Measurements from ENCODE around the gene EPS15. TPM values are rescaled to one million over a fixed set of nuclear protein-coding genes. Genes with fewer than 3 reads are reported as not detected.
"Not testable (repeated sequence)": the region's sequence is repeated elsewhere in the genome, so short reads cannot be mapped to it uniquely, and the experiment has no call there.

EPS15 gene
- total RNA-seq, 1 experiment from 2014 or later = 26.6 TPM

DNA sequence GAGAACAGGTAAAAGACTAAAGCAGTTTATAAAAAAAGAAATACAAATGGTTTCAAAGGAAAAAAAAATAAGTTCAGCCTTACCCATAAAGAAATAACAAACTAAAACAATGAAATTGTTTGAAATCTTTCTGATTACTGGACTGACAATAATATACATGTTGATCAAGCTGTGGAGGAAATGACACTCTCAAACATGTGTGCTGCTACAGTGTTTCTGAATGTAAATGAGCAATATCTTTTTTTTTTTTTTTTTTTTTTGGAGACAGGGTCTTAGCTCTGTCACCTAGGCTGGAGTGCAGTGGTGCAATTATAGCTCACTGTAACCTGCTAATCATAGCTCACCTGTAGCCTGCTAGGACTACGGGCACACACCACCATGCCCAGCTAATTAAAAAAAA is 6.5 kb downstream of the EPS15 start:
- H3K27me3 ChIP-seq (ENCODE audit: control insufficient read depth, insufficient read depth, low read length) = no peaks in the 10 kb centered on the region
- DNase-seq = no peak
- H3K36me3 ChIP-seq (replicated peaks; ENCODE audit: control insufficient read depth, insufficient read depth, low read length) = no peaks in the 10 kb centered on the region
- no peak overlapping the region for H3K4me3 ChIP-seq (ENCODE audit: insufficient read depth, low read depth, low read length)

DNA sequence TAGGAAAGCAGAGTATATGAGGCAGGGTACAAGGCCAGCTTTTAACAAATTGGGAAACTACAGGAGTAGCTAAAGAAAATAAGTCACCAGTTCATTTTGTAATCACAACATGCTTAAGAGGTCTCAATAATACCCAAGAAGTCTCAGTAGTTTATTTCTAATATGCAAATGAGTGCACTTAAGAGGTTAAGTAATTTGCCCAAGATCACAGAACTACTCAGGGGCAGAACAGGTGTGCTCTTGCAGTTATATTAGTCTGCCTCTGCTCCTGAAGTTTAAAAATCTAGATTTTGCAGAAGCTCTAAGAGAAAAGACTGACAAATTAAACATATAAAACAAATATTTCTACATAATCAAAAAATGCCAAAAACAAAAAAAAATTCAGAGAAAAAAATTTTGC is 6.9 kb downstream of the EPS15 start:
- Histone ChIP-seq H3K4me3 (ENCODE audit: insufficient read depth, low read depth, low read length) (no peak overlapping the region), H3K27me3 (ENCODE audit: control insufficient read depth, insufficient read depth, low read length) (no peaks in the 10 kb centered on the region), H3K36me3 (replicated peaks; ENCODE audit: control insufficient read depth, insufficient read depth, low read length) (no peaks in the 10 kb centered on the region)
- DNase-seq = no peak

DNA sequence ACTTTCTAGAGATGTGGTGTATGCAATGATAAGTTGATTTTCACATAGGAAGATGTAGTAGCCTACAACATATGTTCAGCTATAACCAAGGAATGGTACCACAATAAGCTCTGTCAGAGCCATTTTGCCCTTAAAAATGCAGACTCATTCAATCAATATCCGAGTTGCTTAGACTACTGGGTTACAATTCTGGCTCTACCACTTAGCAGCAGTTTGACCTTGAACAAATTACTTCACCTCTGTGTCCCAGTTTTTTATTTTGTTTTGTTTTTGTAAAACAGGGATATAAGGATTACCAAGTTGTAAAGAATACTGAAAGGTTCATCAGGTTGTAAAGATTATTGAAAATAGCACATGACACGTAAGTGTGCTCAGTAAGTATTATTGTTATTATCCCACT is 9.3 kb downstream of the EPS15 start:
- DNase-seq = no peak
- no peaks in the 10 kb centered on the region for H3K27me3 ChIP-seq (ENCODE audit: control insufficient read depth, insufficient read depth, low read length)
- H3K4me3 ChIP-seq (ENCODE audit: insufficient read depth, low read depth, low read length) = no peak overlapping the region
- no peaks in the 10 kb centered on the region for H3K36me3 ChIP-seq (replicated peaks; ENCODE audit: control insufficient read depth, insufficient read depth, low read length)

DNA sequence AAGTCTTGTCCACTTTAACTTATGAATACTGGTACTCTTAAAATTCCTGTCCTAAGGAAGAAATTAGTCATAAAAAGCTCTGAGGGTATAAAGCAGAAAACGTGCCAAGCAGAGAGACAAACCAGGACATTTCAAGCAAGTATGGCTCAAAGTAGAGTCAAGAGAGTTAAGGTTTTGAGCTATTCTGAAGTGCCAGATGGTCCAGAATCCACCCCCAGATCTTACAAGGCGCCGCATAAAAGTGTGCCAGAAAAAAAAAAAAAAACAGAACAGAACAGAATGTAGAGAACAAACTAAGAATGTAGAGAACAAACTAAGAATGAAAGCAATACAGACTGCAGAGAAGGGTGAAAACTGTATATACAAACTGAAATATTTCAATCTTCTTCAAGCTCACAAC is 12.5 kb downstream of the EPS15 start:
- DNase-seq = no peak
- H3K27me3 ChIP-seq (ENCODE audit: control insufficient read depth, insufficient read depth, low read length) = no peaks in the 10 kb centered on the region
- no peaks in the 10 kb centered on the region for H3K36me3 ChIP-seq (replicated peaks; ENCODE audit: control insufficient read depth, insufficient read depth, low read length)
- H3K4me3 ChIP-seq (ENCODE audit: insufficient read depth, low read depth, low read length) = no peak overlapping the region

DNA sequence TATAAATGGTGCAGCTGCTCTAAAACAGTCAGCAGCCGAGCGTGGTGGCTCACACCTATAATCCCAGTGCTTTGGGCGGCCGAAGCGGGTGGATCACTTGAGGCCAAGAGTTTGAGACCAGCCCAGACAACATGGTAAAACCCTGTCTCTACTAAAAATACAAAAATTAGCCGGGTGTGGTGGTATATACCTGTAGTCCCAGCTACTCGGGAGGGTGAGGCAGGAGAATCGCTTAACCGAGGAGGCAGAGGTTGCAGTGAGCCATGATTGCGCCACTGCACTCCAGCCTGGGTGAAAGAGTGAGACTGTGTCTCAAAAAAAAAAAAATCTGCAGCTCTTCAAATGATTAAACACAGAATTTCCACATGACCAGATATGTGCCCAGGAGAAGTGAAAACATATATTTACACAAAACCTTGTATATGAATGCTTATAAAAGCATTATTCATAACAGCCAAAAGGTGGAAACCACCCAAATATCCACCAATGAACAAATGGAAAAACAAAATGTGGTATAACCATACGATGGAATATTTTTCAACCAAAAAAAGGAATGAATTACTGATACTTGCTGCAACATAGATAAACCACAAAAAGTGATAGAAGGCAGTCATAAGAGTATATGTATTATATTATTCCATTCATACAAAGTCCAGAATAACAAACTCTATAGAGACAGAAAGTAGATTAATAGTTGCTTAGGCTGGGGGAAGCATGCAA is 14.1 kb downstream of the EPS15 start:
- no peak for DNase-seq
- H3K27me3 ChIP-seq (ENCODE audit: control insufficient read depth, insufficient read depth, low read length) = no peaks in the 10 kb centered on the region
- H3K4me3 ChIP-seq (ENCODE audit: insufficient read depth, low read depth, low read length) = no peak overlapping the region
- no peaks in the 10 kb centered on the region for H3K36me3 ChIP-seq (replicated peaks; ENCODE audit: control insufficient read depth, insufficient read depth, low read length)

DNA sequence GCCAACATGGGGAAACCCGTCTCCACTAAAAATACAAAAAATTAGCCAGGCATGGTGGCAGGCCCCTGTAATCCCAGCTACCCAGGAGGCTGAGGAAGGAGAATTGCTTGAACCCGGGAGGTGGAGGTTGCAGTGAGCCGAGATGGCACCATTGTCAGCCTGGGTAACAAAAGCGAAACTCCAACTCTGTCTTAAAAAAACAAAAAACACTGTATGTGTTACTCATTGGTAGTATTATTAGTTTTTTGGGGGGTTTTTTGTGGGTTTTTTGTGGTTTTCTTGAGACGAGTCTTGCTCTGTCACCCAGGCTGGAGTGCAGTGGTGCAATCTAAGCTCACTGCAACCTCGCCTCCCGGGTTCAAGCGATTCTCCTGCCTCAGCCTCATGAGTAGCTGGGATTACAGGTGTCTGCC is 17.8 kb downstream of the EPS15 start:
- H3K4me3 ChIP-seq (ENCODE audit: insufficient read depth, low read depth, low read length); DNase-seq; H3K36me3 ChIP-seq (replicated peaks; ENCODE audit: control insufficient read depth, insufficient read depth, low read length); H3K27me3 ChIP-seq (ENCODE audit: control insufficient read depth, insufficient read depth, low read length): not testable (repeated sequence)

DNA sequence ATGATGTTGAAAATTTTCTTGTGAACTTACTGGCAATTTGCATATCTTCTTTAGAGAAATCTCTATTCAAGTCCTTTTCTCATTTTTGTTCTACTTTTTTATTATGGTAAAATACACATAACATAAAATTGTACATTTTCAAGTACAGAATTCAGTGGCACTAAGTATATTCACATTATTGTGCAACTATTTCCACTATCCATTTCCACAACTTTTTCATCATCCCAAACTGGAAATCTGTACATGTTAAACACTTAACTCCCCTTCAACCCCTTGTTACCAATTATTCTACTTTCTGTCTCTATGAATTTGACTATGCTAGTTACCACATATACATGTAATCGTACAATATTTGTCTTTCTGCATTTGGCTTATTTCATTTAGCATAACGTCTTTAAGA is 19.4 kb downstream of the EPS15 start:
- no peaks in the 10 kb centered on the region for H3K36me3 ChIP-seq (replicated peaks; ENCODE audit: control insufficient read depth, insufficient read depth, low read length)
- no peak for DNase-seq

DNA sequence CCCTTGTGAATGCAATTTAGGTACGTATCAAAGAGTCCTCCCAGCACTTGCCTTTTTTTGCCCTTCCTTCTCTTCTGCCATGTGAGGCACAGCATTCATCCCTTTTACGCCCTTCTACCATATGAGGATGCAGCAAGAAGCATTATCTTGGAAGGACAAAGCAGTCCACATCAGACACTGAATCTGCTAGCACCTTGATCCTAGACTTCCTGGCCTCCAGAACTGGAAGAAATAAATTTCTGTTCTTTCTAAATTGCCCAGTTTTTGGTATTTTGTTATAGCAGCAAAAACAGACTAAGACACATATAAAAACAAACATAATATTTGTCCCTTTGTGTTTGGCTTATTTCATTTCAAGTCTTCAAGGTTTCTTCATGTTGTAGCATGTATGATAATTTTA is 20.1 kb downstream of the EPS15 start:
- DNase-seq = no peak
- Histone ChIP-seq H3K36me3 (replicated peaks; ENCODE audit: control insufficient read depth, insufficient read depth, low read length) (no peaks in the 10 kb centered on the region), H3K4me3 (ENCODE audit: insufficient read depth, low read depth, low read length) (no peak overlapping the region), H3K27me3 (ENCODE audit: control insufficient read depth, insufficient read depth, low read length) (no peaks in the 10 kb centered on the region)

More for the DNA sequence above, 19.4 kb downstream of the EPS15 start:
- Histone ChIP-seq H3K4me3 (ENCODE audit: insufficient read depth, low read depth, low read length) (no peak overlapping the region), H3K27me3 (ENCODE audit: control insufficient read depth, insufficient read depth, low read length) (no peaks in the 10 kb centered on the region)

DNA sequence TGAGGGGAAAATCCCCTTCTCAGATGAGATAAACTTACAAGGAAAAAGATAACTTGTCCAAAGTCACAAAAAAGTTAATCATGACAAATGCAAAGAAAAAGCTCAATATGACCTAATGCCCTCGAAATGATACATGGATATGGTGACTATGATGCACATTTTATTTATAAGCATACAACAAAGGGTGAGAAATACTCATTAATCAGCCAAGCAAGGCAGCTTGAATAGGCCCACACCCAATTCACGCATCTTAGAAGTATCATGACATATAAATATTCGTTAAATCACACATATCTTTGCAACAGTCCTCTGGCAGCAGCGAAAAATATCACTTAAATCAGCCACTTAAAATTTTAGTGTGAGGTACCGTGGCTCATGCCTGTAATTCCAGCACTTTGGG is 21.7 kb downstream of the EPS15 start:
- Histone ChIP-seq H3K27me3 (ENCODE audit: control insufficient read depth, insufficient read depth, low read length) (no peaks in the 10 kb centered on the region), H3K4me3 (ENCODE audit: insufficient read depth, low read depth, low read length) (no peak overlapping the region), H3K36me3 (replicated peaks; ENCODE audit: control insufficient read depth, insufficient read depth, low read length) (no peaks in the 10 kb centered on the region)
- DNase-seq = no peak

DNA sequence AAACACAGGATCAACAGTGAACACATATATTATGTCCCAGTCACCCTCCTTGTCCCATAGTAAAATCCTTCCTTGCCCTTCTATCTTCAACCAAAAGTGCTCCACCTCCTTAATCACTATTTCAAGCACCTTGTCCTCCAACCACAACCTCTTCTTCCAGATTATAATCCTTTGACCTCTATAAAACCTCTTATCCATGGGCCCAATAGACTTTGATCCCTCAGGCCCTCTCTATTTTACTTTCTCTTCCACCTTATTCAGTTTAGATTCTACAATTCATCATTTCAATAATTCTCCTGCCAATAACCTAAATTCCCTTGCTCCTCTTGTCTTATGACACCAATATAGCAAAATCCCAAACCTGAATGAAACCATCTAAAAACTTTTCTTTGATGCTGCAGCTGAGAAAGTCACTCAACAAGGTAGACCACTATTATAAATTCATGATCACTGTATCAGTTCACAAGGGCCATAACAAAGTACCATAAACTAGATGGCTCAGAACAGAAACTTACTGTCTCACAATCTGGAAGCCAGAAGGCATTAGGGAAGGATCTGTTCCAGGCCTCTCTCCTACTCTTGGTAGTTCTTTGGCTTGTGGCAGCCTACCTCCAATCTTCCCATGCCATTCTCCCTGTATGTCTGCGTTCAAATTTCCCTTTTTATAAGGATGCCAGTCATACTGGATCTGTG is 24.8 kb downstream of the EPS15 start:
- Histone ChIP-seq H3K36me3 (replicated peaks; ENCODE audit: control insufficient read depth, insufficient read depth, low read length) (no peaks in the 10 kb centered on the region), H3K4me3 (ENCODE audit: insufficient read depth, low read depth, low read length) (no peak overlapping the region), H3K27me3 (ENCODE audit: control insufficient read depth, insufficient read depth, low read length) (no peaks in the 10 kb centered on the region)
- no peak for DNase-seq

DNA sequence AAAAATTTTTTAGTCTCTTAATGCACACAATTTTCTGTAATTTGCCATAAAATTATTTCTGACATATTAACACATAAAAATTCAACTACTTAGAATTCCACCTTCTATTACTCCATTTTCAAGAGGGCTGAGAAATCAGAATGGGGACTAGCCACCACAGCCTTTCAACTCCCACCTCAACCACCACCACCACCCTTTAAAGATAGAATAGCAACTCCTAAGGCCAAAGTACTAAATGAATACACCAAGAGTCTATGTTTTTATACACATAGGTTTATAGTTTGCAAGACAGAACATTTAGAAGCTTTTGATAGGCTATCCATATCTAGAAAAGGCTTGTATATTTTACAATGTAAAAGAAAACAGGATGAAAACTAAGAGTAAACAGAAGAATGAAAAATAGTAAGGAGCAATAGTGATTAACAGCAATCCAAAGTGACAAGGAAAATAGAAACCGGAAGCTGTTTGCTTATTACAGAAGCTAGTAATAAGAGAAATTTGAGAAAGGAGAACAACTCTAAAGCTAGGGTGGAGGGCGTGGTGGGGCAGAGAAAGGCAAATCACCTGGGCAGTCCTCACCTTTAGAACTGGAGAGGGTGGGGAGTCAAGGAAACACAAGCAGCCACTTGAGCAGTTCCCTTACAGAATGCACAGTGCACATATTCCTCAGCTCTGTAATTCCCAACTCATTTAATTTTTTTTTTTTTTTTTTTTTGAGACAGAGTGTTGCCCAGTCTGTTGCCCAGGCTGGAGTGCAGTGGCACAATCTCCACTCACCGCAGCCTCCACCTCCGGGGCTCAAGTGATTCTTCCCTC is 27.7 kb downstream of the EPS15 start:
- no peak for DNase-seq
- Histone ChIP-seq H3K27me3 (ENCODE audit: control insufficient read depth, insufficient read depth, low read length) (no peaks in the 10 kb centered on the region), H3K4me3 (ENCODE audit: insufficient read depth, low read depth, low read length) (no peak overlapping the region), H3K36me3 (replicated peaks; ENCODE audit: control insufficient read depth, insufficient read depth, low read length) (no peaks in the 10 kb centered on the region)

DNA sequence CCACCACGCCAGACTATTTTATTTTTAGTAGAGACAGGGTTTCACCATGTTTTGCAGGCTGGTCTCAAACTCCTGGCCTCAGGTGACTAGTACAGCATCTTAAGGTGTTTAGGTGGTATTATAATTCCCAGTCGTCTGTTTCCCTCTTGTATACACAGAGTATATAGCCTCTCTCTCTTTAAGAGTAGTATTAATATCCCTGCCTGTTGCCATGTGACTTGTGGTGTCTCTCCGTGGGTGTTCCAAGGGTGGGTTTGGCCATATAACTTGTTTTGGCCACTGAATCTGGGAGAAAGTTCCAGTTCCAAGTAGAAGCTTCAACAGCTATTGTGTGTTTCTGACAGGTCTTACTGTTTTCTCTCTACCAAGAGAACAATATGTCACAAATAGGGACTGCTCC is 29.6 kb downstream of the EPS15 start:
- Histone ChIP-seq H3K27me3 (ENCODE audit: control insufficient read depth, insufficient read depth, low read length) (no peaks in the 10 kb centered on the region), H3K36me3 (replicated peaks; ENCODE audit: control insufficient read depth, insufficient read depth, low read length) (no peaks in the 10 kb centered on the region)
- DNase-seq = no peak

DNA sequence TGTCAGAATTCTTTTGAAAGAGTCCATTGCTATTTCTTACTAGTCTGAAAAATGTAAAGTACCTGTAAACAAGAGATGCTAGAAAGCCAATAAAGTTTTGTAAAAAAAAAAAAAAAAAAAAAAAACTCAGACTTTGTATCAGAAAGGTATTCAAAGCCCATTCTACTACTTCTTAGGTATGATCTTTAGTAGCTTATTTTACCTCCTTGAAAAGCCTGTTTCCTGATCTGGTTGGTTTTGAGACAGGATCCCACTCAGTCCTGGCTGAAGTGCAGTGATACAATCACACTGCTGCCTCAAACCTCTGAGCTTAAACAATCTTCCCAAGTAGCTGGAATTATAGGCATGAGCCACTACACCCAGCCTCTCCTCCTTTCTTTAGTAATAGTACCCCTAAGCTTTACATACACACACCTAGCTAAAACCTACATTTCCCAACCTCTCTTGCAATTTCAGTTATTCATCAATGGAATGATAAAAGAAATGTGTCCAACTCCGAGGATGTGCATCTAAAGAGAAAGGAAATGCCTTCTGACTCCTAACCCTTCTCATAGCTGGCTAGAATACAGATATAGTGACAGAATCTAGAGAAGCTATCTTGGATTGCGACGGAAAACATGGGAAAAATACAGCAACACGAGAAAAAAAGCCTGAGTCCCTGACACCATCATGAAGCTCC is 30.6 kb downstream of the EPS15 start:
- H3K4me3 ChIP-seq (ENCODE audit: insufficient read depth, low read depth, low read length) = no peak overlapping the region
- no peak for DNase-seq
- no peaks in the 10 kb centered on the region for H3K36me3 ChIP-seq (replicated peaks; ENCODE audit: control insufficient read depth, insufficient read depth, low read length)
- H3K27me3 ChIP-seq (ENCODE audit: control insufficient read depth, insufficient read depth, low read length) = no peaks in the 10 kb centered on the region

More for the DNA sequence above, 29.6 kb downstream of the EPS15 start:
- H3K4me3 ChIP-seq (ENCODE audit: insufficient read depth, low read depth, low read length) = no peak overlapping the region

DNA sequence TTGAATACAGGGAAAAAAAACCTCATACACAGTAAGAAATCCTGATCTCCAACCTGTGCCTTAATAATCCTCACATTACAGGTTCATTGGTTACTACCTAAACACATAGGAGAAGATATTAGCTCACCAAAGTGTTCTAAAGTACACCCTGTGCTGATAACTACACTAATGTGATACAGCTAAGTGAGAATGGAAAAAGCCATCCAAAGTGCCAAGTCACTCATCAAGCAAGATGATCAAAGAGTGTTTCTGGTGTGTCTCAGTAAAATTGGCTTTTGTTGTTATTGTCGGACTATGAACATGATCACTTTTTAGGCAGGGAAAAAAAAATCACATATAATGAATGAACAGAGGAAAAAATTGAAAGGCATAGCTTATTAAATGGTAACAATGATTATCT is 31.4 kb downstream of the EPS15 start:
- H3K36me3 ChIP-seq (replicated peaks; ENCODE audit: control insufficient read depth, insufficient read depth, low read length) = no peaks in the 10 kb centered on the region
- DNase-seq = no peak
- H3K4me3 ChIP-seq (ENCODE audit: insufficient read depth, low read depth, low read length) = no peak overlapping the region
- H3K27me3 ChIP-seq (ENCODE audit: control insufficient read depth, insufficient read depth, low read length) = no peaks in the 10 kb centered on the region
